GM04503 (cell line): ENCODE measurements around the gene SCGB1C1.
A peak's percentile ranks its signal among the peaks of the same experiment; 100 is the strongest.
"Not testable (repeated sequence)": the region's sequence is repeated elsewhere in the genome, so short reads cannot be mapped to it uniquely, and the experiment has no call there.

ENCODE experiments used
- DNase-seq: peaks from one replicate; pipeline ENCODE4 v3.0.0-alpha.2; 2012; ENCODE audit warnings: low read depth

Gene SCGB1C1

DNA sequence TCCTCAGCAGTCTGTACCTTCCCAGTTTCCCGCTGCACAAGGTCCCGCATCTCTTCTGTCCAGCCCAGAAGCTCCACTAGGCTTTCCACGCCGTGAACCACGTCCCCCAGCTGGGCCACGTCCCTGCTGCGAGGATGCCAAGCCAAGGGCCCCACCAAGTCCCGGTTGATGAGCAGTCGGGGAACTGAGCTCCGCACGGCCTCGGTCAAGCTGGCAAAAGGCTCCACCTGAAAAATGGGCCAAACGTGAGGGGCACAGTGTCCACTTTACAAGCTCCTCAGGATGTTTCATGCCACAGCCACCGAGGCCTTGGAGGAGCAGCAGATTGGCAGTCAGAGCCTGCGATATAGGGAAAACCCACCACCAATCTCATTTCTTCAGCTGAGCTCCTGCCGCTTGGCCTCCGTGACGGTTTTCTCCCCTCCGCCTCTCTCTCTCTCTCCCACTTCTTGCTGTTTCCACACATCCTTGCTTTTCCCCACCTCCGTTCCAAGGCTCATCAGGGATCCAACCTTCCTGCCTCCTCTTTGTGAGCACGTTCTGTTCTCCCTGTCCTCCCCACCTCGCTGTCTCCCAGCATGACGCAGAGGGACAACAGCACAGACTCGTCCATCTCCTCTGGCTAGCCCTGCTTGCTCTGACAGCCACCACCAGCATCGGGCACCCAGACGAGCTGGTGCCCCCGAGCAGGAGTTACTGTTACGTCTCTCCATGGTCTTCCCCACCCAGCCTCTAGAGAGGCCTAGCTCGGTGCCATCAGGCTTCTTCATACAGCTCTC, 26.1 kb downstream of the SCGB1C1 start:
- DNase-seq, result no peak

DNA sequence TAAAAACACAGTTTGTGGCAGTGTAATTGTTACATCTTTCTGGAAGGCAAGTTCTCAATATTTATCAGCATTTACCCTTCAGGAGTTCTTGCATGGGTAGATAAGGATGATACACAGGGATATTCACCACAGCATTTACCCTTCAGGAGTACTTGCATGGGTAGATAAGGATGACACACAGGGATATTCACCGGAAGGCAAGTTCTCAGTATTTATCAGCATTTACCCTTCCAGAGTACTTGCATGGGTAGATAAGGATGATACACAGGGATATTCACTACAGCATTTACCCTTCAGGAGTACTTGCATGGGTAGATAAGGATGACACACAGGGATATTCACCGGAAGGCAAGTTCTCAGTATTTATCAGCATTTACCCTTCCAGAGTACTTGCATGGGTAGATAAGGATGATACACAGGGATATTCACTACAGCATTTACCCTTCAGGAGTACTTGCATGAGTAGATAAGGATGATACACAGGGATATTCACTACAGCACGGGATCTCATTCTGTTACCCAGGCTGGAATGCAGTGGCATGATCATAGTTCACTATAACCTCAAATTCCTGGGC, 27.9 kb downstream of the SCGB1C1 start:
- not testable (repeated sequence) for DNase-seq

DNA sequence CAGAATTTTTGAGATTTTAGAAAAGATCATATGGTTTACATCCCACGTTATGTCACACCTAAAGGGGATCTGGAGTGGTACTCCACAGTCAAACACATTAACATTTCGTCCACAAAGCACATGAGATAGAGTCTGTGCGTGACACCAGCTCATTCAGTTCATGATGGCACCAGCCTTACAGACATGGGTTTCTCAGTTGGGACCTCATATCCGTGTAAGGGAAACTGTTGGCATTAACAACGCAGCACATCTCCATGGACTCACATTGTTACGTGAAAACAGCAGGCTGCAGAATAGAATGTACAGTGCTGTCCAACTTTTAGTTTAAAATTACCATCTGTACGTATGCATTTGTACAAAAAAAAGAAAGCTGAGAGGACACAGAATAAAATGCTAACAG, 28.7 kb downstream of the SCGB1C1 start:
- DNase-seq, result no peak

DNA sequence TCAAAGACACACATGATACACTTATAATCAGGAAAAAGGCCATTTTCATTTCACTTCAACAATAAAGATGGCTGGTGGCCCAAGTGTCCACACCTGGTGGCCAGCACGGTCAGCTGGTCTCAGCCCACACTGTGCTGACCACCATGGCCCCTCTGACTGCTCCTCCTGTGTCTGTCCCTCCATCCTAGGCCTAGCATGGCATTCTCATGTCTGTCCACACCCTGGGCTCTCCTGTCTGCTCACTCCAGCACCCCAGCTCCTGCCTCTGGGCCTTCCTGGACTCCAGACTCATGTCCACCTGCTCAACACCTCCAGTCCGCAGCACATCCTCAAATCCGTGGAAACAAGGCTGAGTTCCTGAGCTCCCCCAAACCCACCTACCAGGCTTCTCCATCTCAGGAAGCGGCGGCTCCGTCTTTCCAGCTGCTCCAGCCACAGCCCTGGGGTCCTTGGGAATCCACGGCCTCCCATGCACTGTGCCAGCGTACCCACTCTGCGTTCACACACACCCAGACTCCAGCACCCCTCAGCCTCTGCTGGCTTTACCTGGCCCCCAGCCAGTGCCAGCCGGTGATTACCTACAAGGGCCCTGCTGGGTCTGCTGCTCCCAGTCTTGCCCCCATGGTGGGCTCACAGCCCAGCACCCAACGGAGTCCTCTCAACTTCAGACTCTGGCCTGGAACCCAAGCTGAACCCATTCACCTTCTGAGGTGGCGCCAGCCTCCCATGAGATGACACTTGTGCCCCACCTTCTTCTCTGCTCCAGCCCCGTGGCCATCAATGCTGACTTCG, 29.3 kb downstream of the SCGB1C1 start:
- DNase-seq, result no peak

DNA sequence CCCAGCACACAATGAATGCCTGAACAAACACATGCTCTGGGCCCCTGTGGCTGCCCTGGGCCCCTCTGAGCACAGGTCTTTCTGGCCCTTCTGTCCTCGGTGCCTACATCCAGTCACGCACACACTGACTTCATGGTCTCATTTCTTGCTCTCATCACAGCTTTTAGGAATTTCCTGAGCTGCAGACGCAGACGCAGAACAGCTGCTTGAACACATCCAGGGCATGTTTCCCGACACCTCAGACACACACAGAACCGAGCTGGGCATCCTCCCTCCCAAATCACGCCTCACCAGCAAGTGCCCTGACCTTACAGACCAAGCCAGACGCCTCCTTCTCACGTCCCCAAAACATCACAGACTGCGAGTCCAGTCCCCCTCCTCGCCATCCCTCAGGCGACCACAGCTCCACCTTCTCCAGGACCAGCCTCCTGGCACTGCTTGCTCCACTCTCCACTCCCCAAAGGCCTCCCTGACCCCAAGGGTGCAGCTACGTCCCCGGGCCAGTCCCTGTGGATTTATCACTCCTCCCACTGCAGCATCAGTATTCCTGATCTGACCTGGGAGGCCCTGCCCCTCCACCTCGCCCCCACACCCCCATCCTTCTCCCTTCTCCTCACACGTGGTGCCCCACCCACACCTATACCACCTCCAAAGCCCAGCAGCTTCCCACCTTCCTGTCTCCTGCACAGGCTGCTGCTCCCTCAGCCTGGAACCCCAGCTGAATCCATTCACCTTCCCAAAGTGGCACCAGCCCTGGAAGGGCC, 30.3 kb downstream of the SCGB1C1 start:
- no peak for DNase-seq

DNA sequence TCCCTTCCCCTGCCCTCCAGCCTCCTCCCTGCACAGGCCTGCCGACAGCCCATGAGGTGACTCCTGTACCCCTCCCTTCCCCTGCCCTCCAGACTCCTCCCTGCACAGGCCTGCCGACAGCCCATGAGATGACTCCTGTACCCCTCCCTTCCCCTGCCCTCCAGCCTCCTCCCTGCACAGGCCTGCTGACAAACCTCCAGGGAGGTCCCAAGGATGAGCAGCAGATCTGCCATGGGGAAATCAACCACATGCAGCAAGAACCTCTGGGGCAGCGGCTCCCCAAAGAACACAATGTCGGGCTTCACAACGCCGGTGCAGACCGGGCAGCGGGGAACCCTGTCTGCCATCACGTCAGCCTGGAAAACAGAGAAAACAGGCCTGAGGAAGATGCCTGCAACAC, 31.0 kb downstream of the SCGB1C1 start:
- DNase-seq, result no peak

DNA sequence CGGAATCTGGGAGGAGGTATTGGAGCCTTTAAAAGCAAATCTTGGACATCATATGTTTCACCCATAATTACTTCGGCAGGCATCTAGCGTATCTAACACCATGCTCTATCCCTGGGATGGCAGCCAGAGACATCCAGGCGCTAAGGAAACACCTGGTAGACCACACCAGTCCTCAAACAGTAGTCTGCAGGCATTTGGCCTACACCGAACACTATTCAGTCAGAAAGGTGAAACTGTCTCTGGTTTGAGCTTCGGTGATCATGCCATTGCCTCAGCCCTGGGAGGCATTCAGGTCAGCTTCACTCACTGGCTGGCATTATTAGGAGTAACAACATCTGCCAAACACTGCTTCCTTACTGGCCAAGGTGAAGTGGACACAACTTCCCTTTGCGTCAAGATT, 31.5 kb downstream of the SCGB1C1 start:
- DNase-seq, result no peak

DNA sequence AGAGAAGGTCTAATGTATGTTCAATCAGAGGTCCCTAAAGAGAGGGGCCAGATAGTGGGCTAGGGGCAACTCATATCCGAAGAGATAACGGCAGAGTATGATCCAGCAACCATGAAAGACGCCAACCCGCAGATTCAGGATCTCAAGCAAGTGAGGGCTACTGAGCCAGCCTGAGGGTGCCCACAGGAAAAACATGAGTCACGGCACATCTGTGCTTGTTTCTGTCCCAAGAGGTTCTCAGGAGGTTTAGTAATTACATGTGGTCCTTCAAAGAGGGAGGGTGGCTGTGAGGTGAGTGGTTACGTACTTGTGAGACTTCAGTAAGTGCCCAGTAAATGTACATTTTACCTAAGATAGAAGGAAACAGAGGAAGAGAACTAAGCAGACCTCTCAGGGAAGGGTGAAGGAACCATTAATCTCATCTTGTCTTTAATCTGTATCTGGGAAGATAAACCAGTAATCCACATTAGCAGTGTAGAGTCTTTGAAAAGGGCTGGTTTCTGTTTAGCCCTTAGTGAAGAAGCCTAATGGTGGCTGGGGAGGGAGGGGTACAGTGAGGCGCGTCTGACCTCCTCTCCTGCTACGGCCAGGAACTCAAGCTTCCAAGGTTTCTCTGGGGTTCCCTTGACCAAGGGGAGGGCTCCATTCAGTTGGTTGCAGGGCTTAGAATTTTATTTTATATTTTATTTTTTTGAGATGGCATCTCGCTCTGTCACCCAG, 33.0 kb downstream of the SCGB1C1 start:
- no peak for DNase-seq

DNA sequence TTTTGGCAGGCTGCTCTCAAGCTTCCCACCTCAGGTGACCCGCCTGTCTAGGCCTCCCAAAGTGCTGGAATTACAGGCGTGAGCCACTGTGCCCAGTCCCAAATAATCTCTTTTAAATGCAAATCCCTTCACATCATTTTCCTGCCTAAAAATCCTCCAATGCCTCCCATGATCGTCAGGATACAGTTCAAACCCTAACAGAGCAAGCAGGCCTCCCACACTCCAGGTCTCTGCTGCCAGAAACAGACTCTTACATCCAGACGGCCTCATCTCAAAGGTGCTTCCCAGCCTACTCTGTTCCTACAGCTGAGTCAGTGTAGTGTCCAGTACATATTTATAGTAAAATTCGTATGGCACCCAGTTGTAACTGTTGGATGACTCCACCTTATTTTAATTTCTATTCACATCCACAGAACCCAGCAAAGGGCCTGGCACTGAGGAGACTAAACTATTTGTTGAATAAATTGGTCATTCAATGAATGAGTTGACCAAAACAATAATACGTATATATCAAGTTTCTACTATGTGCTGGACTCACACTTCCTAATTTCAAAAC, 35.0 kb downstream of the SCGB1C1 start:
- DNase-seq, result no peak

DNA sequence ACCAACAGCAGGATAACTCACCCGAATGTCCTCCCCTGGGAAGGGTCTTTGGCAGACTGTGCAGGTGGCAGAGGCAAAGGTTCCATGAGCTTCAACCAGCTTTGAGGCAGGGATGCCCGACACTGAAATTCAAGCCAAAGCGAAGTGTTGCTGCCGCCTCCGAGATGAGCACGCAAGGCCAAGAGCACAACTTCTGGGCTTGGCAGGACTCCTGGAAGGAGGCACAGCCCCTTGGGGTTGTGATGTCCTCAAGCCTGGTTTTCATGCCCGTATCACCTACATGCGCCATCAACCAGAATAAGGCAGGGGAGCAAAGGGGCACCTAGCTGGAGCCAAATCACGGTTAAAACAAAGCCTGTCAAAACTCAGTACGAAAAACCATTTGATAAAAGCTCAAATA, 37.6 kb downstream of the SCGB1C1 start:
- DNase-seq, result no peak

DNA sequence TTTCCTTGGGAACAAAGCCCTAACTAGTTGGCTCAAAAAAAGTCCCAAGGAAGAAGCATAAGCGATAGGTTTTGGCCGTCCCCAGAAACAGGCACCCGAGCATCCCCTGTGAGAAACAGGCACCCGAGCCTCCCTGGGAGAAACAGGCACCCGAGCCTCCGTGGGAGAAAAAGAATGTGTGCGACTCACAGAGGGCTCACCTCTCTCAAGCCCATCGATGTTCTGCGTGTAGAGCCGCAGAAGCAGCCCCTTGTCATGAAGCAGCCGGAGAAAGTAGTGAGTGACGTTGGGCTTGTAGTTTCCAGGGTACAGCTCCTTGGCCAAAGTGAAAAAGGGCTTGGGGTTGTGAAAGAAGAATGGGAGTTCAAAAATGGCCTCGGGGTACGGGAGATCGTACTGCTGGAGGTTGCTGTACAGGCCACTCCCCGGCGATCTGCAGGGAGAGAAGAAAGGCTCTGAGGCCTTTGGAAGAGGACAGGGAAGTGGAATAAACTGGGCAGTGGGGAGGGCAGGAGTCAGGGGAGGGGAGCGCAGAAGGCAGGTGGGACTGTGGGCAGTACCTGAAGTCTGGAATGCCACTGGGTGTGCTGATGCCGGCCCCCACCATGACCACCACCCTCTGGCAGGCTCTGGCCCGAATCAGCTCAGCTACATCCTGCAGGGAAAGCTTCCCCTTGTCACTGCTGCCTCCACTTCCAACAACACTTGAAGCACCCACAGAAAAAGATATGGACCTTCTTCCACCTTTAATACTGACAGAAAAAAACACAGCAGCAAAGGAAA, 40.1 kb downstream of the SCGB1C1 start:
- no peak for DNase-seq

DNA sequence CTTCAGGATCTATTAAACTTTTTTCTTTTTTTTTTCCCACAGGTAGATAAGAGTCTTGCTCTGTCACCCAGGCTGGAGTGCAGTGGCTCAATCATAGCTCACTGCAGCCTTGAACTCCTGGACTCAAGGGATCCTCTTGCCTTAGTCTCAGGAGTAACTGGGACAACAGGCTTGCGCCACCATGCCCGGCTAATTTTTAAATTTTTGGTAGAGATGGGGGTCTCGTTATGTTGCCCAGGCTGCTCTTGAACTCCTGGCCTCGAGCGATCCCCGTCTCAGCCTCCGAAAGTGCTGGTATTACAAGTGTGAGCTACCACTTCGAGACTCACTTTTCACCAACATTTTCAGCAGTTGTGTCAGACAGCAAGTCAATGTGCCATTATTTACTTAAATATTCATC, 42.3 kb downstream of the SCGB1C1 start:
- no peak for DNase-seq

DNA sequence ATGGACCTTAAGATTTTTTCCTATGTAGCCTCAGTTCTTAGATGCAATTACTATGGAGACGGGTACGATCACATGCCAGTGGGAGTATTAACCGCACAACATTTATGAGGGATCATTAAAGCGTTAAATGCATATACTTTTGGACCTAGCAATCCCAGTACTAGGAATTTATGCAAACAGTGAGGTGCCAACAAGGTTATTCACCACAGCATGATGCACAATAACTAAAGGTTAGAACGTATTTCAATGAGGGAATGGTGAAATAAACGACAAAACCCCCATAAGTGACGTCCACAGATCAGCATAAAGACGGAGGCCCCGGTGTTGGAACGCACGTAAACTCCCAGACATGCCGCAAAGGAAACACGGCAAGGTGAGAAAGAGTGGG, 42.7 kb downstream of the SCGB1C1 start:
- no peak for DNase-seq

DNA sequence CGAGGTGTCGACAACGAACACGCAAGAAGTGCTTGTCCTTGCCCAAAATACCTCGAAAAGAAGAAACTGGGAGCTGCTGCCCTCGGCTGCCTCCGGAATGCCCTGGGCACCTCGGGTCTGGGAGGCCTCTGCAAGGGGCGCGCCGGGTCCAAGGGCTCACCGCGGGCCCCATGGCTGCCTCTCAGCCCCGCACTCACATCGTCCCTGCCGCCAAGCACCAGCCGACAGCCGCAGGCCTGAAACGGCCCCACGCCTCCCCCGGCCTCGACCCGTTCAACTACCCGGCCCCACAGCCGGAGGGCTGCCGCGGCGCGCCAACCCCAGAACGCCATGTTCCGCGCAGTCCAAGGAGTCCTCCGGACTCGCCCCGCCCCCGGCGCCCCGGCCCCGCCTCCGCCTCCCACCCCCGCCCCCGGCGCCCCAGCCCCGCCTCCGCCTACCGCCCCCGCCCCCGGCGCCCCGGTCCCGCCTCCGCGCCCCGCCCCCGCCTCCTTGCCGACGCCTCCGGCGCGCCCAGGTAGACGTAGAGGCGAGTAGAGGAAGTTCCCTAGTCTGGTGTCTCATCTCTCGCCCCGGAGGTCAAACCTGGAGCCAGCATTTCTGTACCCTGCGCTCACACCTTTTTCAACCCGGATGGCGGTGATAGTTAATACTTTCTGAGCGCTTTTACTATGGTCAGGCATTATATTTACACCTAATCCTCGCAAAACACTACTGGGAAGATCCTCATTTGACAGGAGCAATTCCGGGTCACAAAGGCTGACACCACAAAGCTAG, 43.3 kb downstream of the SCGB1C1 start, which contains the start of gene SIRT3:
SIRT3 (minus strand) TSS at position 346 of the 777 bp plus-strand sequence; CDS start at position 332, 14 bp downstream.
- DNase-seq, result peak; percentile 29

DNA sequence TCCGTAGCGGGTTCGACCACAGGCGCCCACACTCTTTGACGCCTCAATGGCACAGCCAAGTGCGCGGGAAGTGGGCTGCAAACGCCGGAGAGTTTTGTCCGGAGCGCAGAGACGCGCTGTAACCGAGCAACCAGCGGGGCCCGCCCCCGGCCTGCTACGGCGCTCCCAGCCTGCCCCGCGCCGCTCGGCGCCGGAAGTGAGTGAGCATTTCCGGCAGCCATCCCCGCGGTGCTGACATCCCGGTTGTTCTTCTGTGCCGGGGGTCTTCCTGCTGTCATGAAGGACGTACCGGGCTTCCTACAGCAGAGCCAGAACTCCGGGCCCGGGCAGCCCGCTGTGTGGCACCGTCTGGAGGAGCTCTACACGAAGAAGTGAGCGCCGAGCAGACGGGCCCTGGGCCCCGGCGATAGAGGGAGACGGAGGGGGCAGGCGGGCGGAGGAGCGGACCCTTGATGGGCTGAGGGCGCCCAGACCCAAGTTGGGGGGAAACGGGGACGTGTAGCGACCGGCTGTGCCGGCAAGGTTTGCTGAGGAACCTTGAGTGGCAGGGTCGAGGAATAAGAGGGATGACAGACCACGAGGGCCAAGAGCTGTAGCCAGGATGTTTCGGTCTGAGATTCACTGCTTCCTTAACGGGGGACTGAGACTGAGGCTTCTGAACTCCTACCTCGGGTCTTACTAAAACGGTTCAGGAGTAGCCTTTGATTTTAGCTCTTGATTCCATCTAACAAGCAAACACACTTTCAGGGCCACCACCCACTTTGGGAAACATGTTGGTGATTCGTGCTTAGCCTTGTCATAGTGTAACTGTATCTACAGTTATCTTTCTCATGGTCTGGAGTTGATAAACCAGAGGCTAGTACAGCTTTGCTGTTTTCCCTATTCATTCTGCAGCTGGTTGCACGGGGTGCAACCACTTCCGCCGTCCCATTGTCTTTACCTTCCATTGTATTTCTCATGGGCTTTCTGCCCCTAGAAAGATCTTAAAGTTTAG, 44.2 kb downstream of the SCGB1C1 start, which contains the start of gene PSMD13:
PSMD13 (plus strand) TSS at position 203 of the 994 bp plus-strand sequence; CDS start at position 277, 74 bp downstream.
- peak; percentile 27 for DNase-seq

DNA sequence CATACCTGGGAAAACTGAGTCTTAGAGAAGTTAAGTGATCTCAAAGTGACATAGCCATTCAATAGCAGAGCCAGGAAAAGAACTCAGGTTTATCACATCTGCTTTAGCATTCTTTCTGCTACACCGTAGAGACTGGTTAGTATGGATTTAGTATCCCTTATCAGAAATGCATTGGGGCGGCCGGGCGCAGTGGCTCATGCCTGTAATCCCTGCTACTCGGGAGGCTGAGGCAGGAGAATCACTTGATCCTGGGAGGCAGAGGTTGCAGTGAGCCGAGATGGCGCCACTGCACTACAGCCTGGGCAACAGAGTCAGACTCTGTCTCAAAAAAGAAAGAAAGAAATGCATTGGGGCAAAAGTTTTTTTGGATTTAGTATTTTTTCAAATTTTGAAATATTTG, 45.5 kb downstream of the SCGB1C1 start:
- DNase-seq, result not testable (repeated sequence)

DNA sequence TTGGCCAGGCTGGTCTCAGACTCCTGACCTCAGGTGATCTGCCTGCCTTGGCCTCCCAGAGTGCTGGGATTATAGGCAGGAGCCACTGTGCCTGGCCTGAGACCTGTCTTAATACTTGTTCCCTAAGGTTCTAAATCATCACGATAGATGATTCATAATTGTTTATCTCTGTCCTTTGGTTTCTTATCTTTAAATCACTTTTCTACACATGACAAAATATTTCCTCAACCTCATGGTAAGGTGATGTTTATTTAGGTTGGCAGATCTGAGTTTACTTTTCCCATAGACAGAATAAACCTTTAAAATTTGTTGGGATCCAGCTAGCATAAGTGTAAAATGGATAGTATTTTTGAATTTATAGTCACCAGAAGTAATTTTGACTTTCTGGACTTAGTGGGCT, 47.4 kb downstream of the SCGB1C1 start:
- DNase-seq, result no peak

DNA sequence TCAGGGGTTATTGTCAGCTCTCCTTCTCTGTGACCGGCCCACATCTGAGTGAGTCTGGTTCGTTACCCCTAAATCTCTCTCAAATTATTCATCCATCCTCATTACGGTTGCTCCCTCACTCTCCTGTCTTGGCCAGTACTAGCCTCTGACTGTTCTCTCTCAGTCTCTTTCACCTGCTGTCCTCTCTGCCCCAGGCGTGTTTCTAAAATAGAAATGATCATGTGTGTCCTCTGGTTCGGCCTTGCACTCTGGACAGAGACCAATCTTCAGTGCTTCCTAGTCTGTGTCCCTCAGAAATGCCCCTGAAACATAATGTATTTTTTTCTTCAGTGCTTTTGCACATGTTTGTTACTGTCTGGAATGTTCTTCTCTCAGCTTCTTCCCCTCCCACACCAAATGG, 48.8 kb downstream of the SCGB1C1 start:
- no peak for DNase-seq
